SK-N-SH (cell line): ENCODE results near the gene MMS19. TPM values are rescaled to one million over a fixed set of nuclear protein-coding genes. Genes with fewer than 3 reads are reported as not detected.

Source experiments
- CTCF ChIA-PET: fragments of 300-600, 350-600 bp; formaldehyde crosslinking; extraction: SDS; loops from one replicate; lab custom pipeline; 2021; lab: Yijun Ruan, JAX
- POLR2A ChIA-PET: fragments of 350-600 bp; sonication (Branson Sonifier 250); formaldehyde crosslinking; extraction: SDS; loops from one replicate; lab custom pipeline; 2020; ENCODE audit warnings: antibody characterized with exemption, inconsistent platforms; lab: Yijun Ruan, JAX
- DNase-seq: peaks from one replicate; pipeline ENCODE4 v3.0.0; 2012
- H2AFZ ChIP-seq: fragments of 200-600 bp; sonication (generic); 2 replicates; pipeline ENCODE4 v1.8.1; 2016; ENCODE audit warnings: antibody characterized with exemption, mild to moderate bottlenecking, low read depth
- H3F3A ChIP-seq: fragments of 200-600 bp; sonication (generic); replicated peaks from 2 replicates; pipeline ENCODE3; 2016; ENCODE audit warnings: antibody characterized with exemption, mild to moderate bottlenecking; ENCODE audit not compliant: insufficient read depth
- H3K27ac ChIP-seq, 2 experiments: fragments of 200-500 bp in 1 of 2; fragments of 200-600 bp in 1 of 2; sonication (Bioruptor generic) in 1 of 2; sonication (generic), shearing (Covaris generic) in 1 of 2; 2 replicates each; pipeline versions ENCODE4 v1.5.1 to v1.6.1; 2014 to 2016; ENCODE audit warnings: low read depth in 2 of 2, inconsistent platforms in 1 of 2, low read length in 1 of 2, mild to moderate bottlenecking in 1 of 2, mixed read lengths in 1 of 2
- H3K27me3 ChIP-seq: fragments of 200-600 bp; sonication (generic), shearing (Covaris generic); 2 replicates; pipeline ENCODE4 v1.6.1; 2016; ENCODE audit warnings: mixed run types; ENCODE audit not compliant: insufficient read depth
- H3K36me3 ChIP-seq, 2 experiments: fragments of 200-500 bp in 1 of 2; fragments of 200-600 bp in 1 of 2; sonication (Bioruptor generic) in 1 of 2; sonication (generic) in 1 of 2; replicated peaks in 1 of 2; 2 replicates each; pipeline versions ENCODE3 to v1.5.1; 2014 to 2016; ENCODE audit warnings: low read length in 1 of 2, mild to moderate bottlenecking in 1 of 2; ENCODE audit not compliant: insufficient read depth in 2 of 2, control insufficient read depth in 1 of 2
- H3K4me1 ChIP-seq, 2 experiments: fragments of 200-500 bp in 1 of 2; fragments of 200-600 bp in 1 of 2; sonication (Bioruptor generic) in 1 of 2; sonication (generic), shearing (Covaris generic) in 1 of 2; 2 replicates each; pipeline versions ENCODE4 v1.5.1 to v1.6.1; 2014 to 2016; ENCODE audit warnings: low read depth in 1 of 2, low read length in 1 of 2, mixed run types in 1 of 2; ENCODE audit not compliant: insufficient read depth in 2 of 2, control insufficient read depth in 1 of 2
- H3K4me2 ChIP-seq: fragments of 200-600 bp; sonication (generic), shearing (Covaris generic); 2 replicates; pipeline ENCODE4 v1.6.1; 2017; ENCODE audit warnings: mixed run types
- H3K4me3 ChIP-seq, 2 experiments: fragments of 200-500 bp in 1 of 2; fragments of 200-600 bp in 1 of 2; sonication (Bioruptor generic) in 1 of 2; sonication (generic), shearing (Covaris generic) in 1 of 2; 2 replicates each; pipeline versions ENCODE4 v1.5.1 to v1.8.1; 2014 to 2016; ENCODE audit warnings: low read depth in 2 of 2, inconsistent platforms in 1 of 2, low read length in 1 of 2, mild to moderate bottlenecking in 1 of 2, mixed read lengths in 1 of 2, moderate library complexity in 1 of 2
- H3K79me2 ChIP-seq: fragments of 200-600 bp; sonication (generic); 2 replicates; pipeline ENCODE4 v1.8.1; 2017; ENCODE audit warnings: mild to moderate bottlenecking; ENCODE audit not compliant: insufficient read depth
- H3K9ac ChIP-seq: fragments of 200-600 bp; sonication (generic); 2 replicates; pipeline ENCODE4 v1.6.1; 2017; ENCODE audit warnings: mixed run types
- H3K9me2 ChIP-seq: fragments of 200-600 bp; sonication (generic); 2 replicates; pipeline ENCODE4 v1.6.1; 2017; ENCODE audit warnings: mixed run types
- H3K9me3 ChIP-seq: fragments of 200-600 bp; sonication (generic); 2 replicates; pipeline ENCODE4 v1.6.1; 2017; ENCODE audit warnings: mixed run types, mild to moderate bottlenecking, moderate library complexity
- H4K20me1 ChIP-seq: fragments of 200-600 bp; sonication (generic); 2 replicates; pipeline ENCODE4 v1.6.1; 2017; ENCODE audit warnings: mild to moderate bottlenecking, mixed run types; ENCODE audit not compliant: insufficient read depth
- CHD2 ChIP-seq: fragments of 150-350 bp; IDR thresholded peaks from 2 replicates; pipeline ENCODE4 v1.6.1; 2018; ENCODE audit warnings: low read length; ENCODE audit not compliant: partially characterized antibody
- CTCF ChIP-seq: fragments of 200-600 bp; sonication (generic); IDR thresholded peaks from 2 replicates; pipeline ENCODE4 v1.6.1; 2017; ENCODE audit warnings: antibody characterized with exemption, mild to moderate bottlenecking, moderate library complexity
- EP300 ChIP-seq, 2 experiments: IDR thresholded peaks; 2 replicates each; pipeline versions ENCODE4 v1.4.0 to v1.6.1; 2012; ENCODE audit warnings: borderline replicate concordance in 1 of 2, low read depth in 1 of 2, low read length in 1 of 2
- EZH2phosphoT487 ChIP-seq: fragments of 200-600 bp; sonication (generic); IDR thresholded peaks from 2 replicates; pipeline ENCODE4 v1.6.1; 2017; ENCODE audit warnings: low read depth, mixed run types, mild to moderate bottlenecking, antibody characterized with exemption, moderate library complexity, borderline replicate concordance
- FOSL2 ChIP-seq: IDR thresholded peaks from 2 replicates; pipeline ENCODE4 v1.4.0; 2012; ENCODE audit warnings: low read depth, mild to moderate bottlenecking, moderate library complexity, borderline replicate concordance
- FOXJ3 ChIP-seq: sonication (generic); formaldehyde crosslinking; IDR thresholded peaks from 2 replicates; pipeline ENCODE4 v1.5.1; 2020; ENCODE audit warnings: mild to moderate bottlenecking, missing genetic modification reagents
- FOXM1 ChIP-seq: IDR thresholded peaks from 2 replicates; pipeline ENCODE4 v1.4.0; 2012; ENCODE audit warnings: low read depth, mild to moderate bottlenecking
- GABPA ChIP-seq: IDR thresholded peaks from 2 replicates; pipeline ENCODE4 v1.4.0; 2012; ENCODE audit warnings: low read depth, mild to moderate bottlenecking
- GATA2 ChIP-seq: sonication (generic); formaldehyde crosslinking; IDR thresholded peaks from 2 replicates; pipeline ENCODE4 v1.5.0; 2020; ENCODE audit warnings: mild to moderate bottlenecking, missing genetic modification reagents
- IRF3 ChIP-seq: fragments of 150-350 bp; IDR thresholded peaks from 2 replicates; pipeline ENCODE4 v1.6.1; 2016; ENCODE audit warnings: mild to moderate bottlenecking, low read depth, low read length
- JUND ChIP-seq: IDR thresholded peaks from 2 replicates; pipeline ENCODE4 v1.4.0; 2012
- MXI1 ChIP-seq: IDR thresholded peaks from 2 replicates; pipeline ENCODE4 v1.6.1; 2012; ENCODE audit warnings: mild to moderate bottlenecking, low read depth, low read length, improper control_type of control experiment
- NFIC ChIP-seq: IDR thresholded peaks from 2 replicates; pipeline ENCODE4 v1.4.0; 2012; ENCODE audit warnings: borderline replicate concordance
- NRF1 ChIP-seq: IDR thresholded peaks from 2 replicates; pipeline ENCODE4 v1.6.1; 2012; ENCODE audit warnings: low read depth, mild to moderate bottlenecking, low read length
- PBX3 ChIP-seq: IDR thresholded peaks from 2 replicates; pipeline ENCODE4; 2012
- RCOR1 ChIP-seq: fragments of 150-350 bp; IDR thresholded peaks from 2 replicates; pipeline ENCODE4 v1.6.1; 2017; ENCODE audit warnings: antibody characterized with exemption, low read length
- RXRA ChIP-seq: IDR thresholded peaks from 2 replicates; pipeline ENCODE4 v1.4.0; 2012; ENCODE audit warnings: low read depth, mild to moderate bottlenecking, borderline replicate concordance
- SMC3 ChIP-seq: IDR thresholded peaks from 2 replicates; pipeline ENCODE4 v1.6.1; 2012; ENCODE audit warnings: low read depth, low read length, improper control_type of control experiment
- TAF1 ChIP-seq: IDR thresholded peaks from 2 replicates; pipeline ENCODE4 v1.6.1; 2012; ENCODE audit warnings: low read depth, mild to moderate bottlenecking, low read length, moderate library complexity, borderline replicate concordance
- TEAD4 ChIP-seq: IDR thresholded peaks from 2 replicates; pipeline ENCODE4 v1.4.0; 2012; ENCODE audit warnings: mild to moderate bottlenecking, borderline replicate concordance; ENCODE audit not compliant: insufficient read depth
- USF1 ChIP-seq: IDR thresholded peaks from 2 replicates; pipeline ENCODE4 v1.4.0; 2012; ENCODE audit warnings: low read depth, borderline replicate concordance
- YY1 ChIP-seq: IDR thresholded peaks from 2 replicates; pipeline ENCODE4 v1.4.0; 2012; ENCODE audit warnings: low read depth, mild to moderate bottlenecking
- WGBS: methylation state at CpG from one replicate; pipeline ENCODE4 v1.1.6; 2017; ENCODE audit warnings: low lambda C conversion rate; 5-methylcytosine and 5-hydroxymethylcytosine counted together
- polyA plus RNA-seq, 3 experiments: library from polyadenylated mRNA; depleted of rRNA; stranded (reverse); fragments of >200 nt; gene quantifications; 2 replicates each; pipeline ENCODE4 v1.2.3, GENCODE V29; 2012

The MMS19 gene
- polyA plus RNA-seq, 1 of the 3 experiments (the other 2 are of a cell fraction): 56.9 TPM

GRCh38 chr10:97533888-97534287, 35.7 kb upstream of the MMS19 start:
- 75% methylated on average over 6 of the region's 6 CpGs for WGBS
- Histone ChIP-seq H3K9me3 (no peaks in the 10 kb centered on the region), H3K4me2 (peak overlapping the region; percentile 70; the same call in 1 of the 2 replicates)

GRCh38 chr10:97532935-97533671, 34.9 kb upstream of the MMS19 start:
- Histone ChIP-seq H3K4me1 (peaks cover 5 to 24% of the 10 kb centered on the region in 2 experiments; a peak in 3 of 4 replicates), H3K9me2 (no peaks in the 10 kb centered on the region), H3K36me3 (no peaks in the 10 kb centered on the region), H2AFZ (no peak overlapping the region), H3K79me2 (peaks cover 61% of the 10 kb centered on the region), H3K9me3 (no peaks in the 10 kb centered on the region), H3K4me3 (no peak overlapping the region), H3F3A (peaks cover 13% of the 10 kb centered on the region), H3K4me2 (peak overlapping the region; percentile 70), H3K9ac (peak overlapping the region; percentile 34), H3K27ac (peak overlapping the region in 1 of 2 experiments; percentile 95; a peak in 2 of 4 replicates), H4K20me1 (peaks cover 7% of the 10 kb centered on the region; the same call in 1 of the 2 replicates), H3K27me3 (no peaks in the 10 kb centered on the region)
- DNase-seq: peak; percentile 50
- ChIA-PET POLR2A (no interaction called here), CTCF (interaction anchor here (0.6 to 5.1 kb wide), 6 partner anchors 13 to 71 kb away, joined by 3 to 53 read pairs (median 6); partner anchors contain the start of gene ANKRD2)
- WGBS: 68% methylated on average over 8 of the region's 12 CpGs
- TF ChIP-seq USF1: no peak
- no peak for TF ChIP-seq TAF1
- no peak for TF ChIP-seq PBX3
- TF ChIP-seq CTCF: no peak
- no peak for TF ChIP-seq MXI1
- TF ChIP-seq TEAD4: no peak
- no peak for TF ChIP-seq YY1
- no peak for TF ChIP-seq CHD2
- no peak for TF ChIP-seq EZH2phosphoT487
- no peak for TF ChIP-seq IRF3
- no peak for TF ChIP-seq NRF1
- no peak for TF ChIP-seq NFIC
- TF ChIP-seq FOXM1: no peak
- TF ChIP-seq GATA2: no peak
- TF ChIP-seq SMC3: no peak
- no peak for TF ChIP-seq RCOR1
- peak; percentile 43; the same call in 1 of the 2 replicates for TF ChIP-seq FOSL2
- TF ChIP-seq GABPA: no peak

More at GRCh38 chr10:97533888-97534287, 35.7 kb upstream of the MMS19 start:
- H3K9ac ChIP-seq: 0 out of 2 replicates have a peak overlapping the region, but pooled peaks have one; percentile 34
- ChIA-PET CTCF (interaction anchor here (1.0 to 5.1 kb wide), 8 partner anchors 10 to 69 kb away, joined by 3 to 53 read pairs (median 6); partner anchors contain the start of gene ANKRD2), POLR2A (no interaction called here)
- H3K27ac ChIP-seq: peak overlapping the region in 1 of 2 experiments; percentile 95; a peak in 2 of 4 replicates
- TF ChIP-seq JUND (no peak), EP300 (IDR thresholded peaks at IDR 0.05; ENCODE audit: borderline replicate concordance in 1 of 2, low read depth in 1 of 2, low read length in 1 of 2) (no peak), FOXM1 (no peak), RXRA (no peak), MXI1 (no peak), FOXJ3 (CRISPR knock-in tag) (no peak), SMC3 (no peak)
- no peaks in the 10 kb centered on the region for H3K36me3 ChIP-seq
- H3K4me1 ChIP-seq: peaks cover 10 to 29% of the 10 kb centered on the region in 2 experiments; a peak in 3 of 4 replicates
- peaks cover 13% of the 10 kb centered on the region for H3F3A ChIP-seq
- H4K20me1 ChIP-seq: peaks cover 7% of the 10 kb centered on the region; the same call in 1 of the 2 replicates
- DNase-seq: no peak
- H3K4me3 ChIP-seq: no peak overlapping the region
- H3K9me2 ChIP-seq: no peaks in the 10 kb centered on the region
- peaks cover 61% of the 10 kb centered on the region for H3K79me2 ChIP-seq
- H2AFZ ChIP-seq: no peak overlapping the region
- no peaks in the 10 kb centered on the region for H3K27me3 ChIP-seq
